ENCODE measurements around the gene CERS6. TPM values are rescaled to one million over a fixed set of nuclear protein-coding genes. Genes with fewer than 3 reads are reported as not detected.

CERS6 gene
- total RNA-seq, 4 donors from 2014 or later, result 53.7 to 78.3 (median 63.8) TPM

GRCh38 chr2:168723275-168723899, 267.3 kb downstream of the CERS6 start:
- intact Hi-C loops (cut with DNase I; ENCODE audit: low total_unique reads), result no loop called here
- DNase-seq (ENCODE audit: low spot score in 2 of 2), result no peak
- TF ChIP-seq CTCF (IDR thresholded peaks at IDR 0.05) (no peak), POLR2A (IDR thresholded peaks at IDR 0.05) (no peak)
- 55 to 73% methylated on average over 3 of the region's 3 CpGs for WGBS, 2 donors
- no peak overlapping the region for H3K4me3 ChIP-seq (ENCODE audit: low read depth, poor library complexity, severe bottlenecking)

- TF ChIP-seq POLR2A (IDR thresholded peaks at IDR 0.05) (no peak), CTCF (IDR thresholded peaks at IDR 0.05) (no peak)
- WGBS, 2 donors, result 61 to 93% methylated on average over 3 of the region's 3 CpGs
- no peak overlapping the region for H3K4me3 ChIP-seq (ENCODE audit: low read depth, poor library complexity, severe bottlenecking)
- no peak for DNase-seq (ENCODE audit: low spot score in 2 of 2)
- intact Hi-C loops (cut with DNase I; ENCODE audit: low total_unique reads), result no loop called here
Measured at GRCh38 chr2:168726375-168726774, 270.3 kb downstream of the CERS6 start.

GRCh38 chr2:168727904-168728470, 271.9 kb downstream of the CERS6 start:
- TF ChIP-seq CTCF (IDR thresholded peaks at IDR 0.05), result no peak
- TF ChIP-seq POLR2A (IDR thresholded peaks at IDR 0.05), result no peak
- no peak overlapping the region for H3K4me3 ChIP-seq (ENCODE audit: low read depth, poor library complexity, severe bottlenecking)
- 80 to 83% methylated on average over 5 of the region's 5 CpGs for WGBS, 2 donors
- intact Hi-C loops (cut with DNase I; ENCODE audit: low total_unique reads), result no loop called here
- DNase-seq (ENCODE audit: low spot score in 2 of 2), result no peak

GRCh38 chr2:168729455-168729854, 273.4 kb downstream of the CERS6 start:
- 89 to 92% methylated on average over 2 of the region's 2 CpGs for WGBS, 2 donors
- intact Hi-C loops (cut with DNase I; ENCODE audit: low total_unique reads), result no loop called here
- H3K4me3 ChIP-seq (ENCODE audit: low read depth, poor library complexity, severe bottlenecking), result no peak overlapping the region
- no peak for DNase-seq (ENCODE audit: low spot score in 2 of 2)
- TF ChIP-seq POLR2A (IDR thresholded peaks at IDR 0.05), result no peak
- no peak for TF ChIP-seq CTCF (IDR thresholded peaks at IDR 0.05)

- intact Hi-C loops (cut with DNase I; ENCODE audit: low total_unique reads), result no loop called here
- TF ChIP-seq CTCF (IDR thresholded peaks at IDR 0.05), result no peak
- TF ChIP-seq POLR2A (IDR thresholded peaks at IDR 0.05), result no peak
- no peak overlapping the region for H3K4me3 ChIP-seq (ENCODE audit: low read depth, poor library complexity, severe bottlenecking)
- WGBS, 2 donors, result 75 to 83% methylated on average over 4 of the region's 4 CpGs
- no peak for DNase-seq (ENCODE audit: low spot score in 2 of 2)
Measured at GRCh38 chr2:168730344-168730743, 274.3 kb downstream of the CERS6 start.

GRCh38 chr2:168731002-168731401, 274.9 kb downstream of the CERS6 start:
- 46 to 47% methylated on average over 2 of the region's 2 CpGs for WGBS, 2 donors
- no peak overlapping the region for H3K4me3 ChIP-seq (ENCODE audit: low read depth, poor library complexity, severe bottlenecking)
- DNase-seq (ENCODE audit: low spot score in 2 of 2), result no peak
- intact Hi-C loops (cut with DNase I; ENCODE audit: low total_unique reads), result no loop called here
- no peak for TF ChIP-seq CTCF (IDR thresholded peaks at IDR 0.05)
